Panc1 (cell line): ENCODE results near the gene IFITM2.

ENCODE experiments used
- CTCF ChIP-seq: fragments of 450-650 bp; IDR thresholded peaks from 2 replicates; pipeline ENCODE4 v1.5.1; 2017; ENCODE audit warnings: mild to moderate bottlenecking
- POLR2AphosphoS5 ChIP-seq: IDR thresholded peaks from 2 replicates; pipeline ENCODE4 v1.6.1; 2012; ENCODE audit warnings: mild to moderate bottlenecking, low read depth, low read length, moderate library complexity
- REST ChIP-seq, 2 experiments: IDR thresholded peaks; 2 replicates each; pipeline ENCODE4 v1.6.1; 2011 to 2012; ENCODE audit warnings: low read depth in 2 of 2, control low read depth in 1 of 2, low read length in 1 of 2, mild to moderate bottlenecking in 1 of 2, moderate library complexity in 1 of 2; ENCODE audit not compliant: insufficient read depth in 1 of 2
- SIN3A ChIP-seq: IDR thresholded peaks from 2 replicates; pipeline ENCODE4 v1.6.1; 2012; ENCODE audit warnings: low read depth, mild to moderate bottlenecking, low read length, moderate library complexity, borderline replicate concordance; ENCODE audit not compliant: insufficient read depth
- TCF7L2 ChIP-seq: IDR thresholded peaks from 2 replicates; pipeline ENCODE4 v1.6.1; 2011; ENCODE audit warnings: mild to moderate bottlenecking, low read depth, low read length, inconsistent platforms

DNA sequence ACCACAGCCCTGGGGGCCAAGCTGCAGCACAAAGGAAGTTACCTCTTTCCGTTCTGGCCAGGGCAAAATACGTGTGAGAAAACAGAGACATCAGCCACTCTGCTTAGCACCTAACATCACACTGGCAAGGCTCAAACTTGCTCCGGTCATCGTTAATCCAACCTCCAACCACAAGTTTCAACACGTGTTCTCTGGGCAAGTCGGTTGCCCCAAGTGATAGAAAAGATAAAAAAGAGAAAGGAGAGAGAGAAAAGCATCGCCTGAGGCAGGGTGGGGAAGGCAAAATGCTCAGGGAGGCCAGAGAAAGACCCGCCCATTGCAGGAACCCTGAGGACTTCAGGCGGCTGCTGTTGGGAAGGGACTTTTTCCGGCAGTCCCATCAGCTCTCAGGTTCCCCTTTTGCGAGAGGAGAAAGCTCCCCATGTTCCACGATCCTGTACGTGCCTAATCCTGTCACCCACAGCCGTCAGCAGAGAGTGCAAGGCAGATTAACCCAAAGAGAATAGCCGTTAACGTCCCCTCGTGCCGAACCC is 43.2 kb downstream of the IFITM2 start:
- no peak for TF ChIP-seq CTCF
- TF ChIP-seq SIN3A: no peak
- no peak for TF ChIP-seq REST (IDR thresholded peaks at IDR 0.05; ENCODE audit: insufficient read depth in 1 of 2, low read depth in 2 of 2, low read length in 1 of 2)
- no peak for TF ChIP-seq POLR2AphosphoS5
- no peak for TF ChIP-seq TCF7L2
